LNCAP (cell line): ENCODE data around the gene THAP12.

Source experiments
- CTCF ChIP-seq: fragments of 450-650 bp; IDR thresholded peaks from 2 replicates; pipeline ENCODE4 v1.5.1; 2017; ENCODE audit warnings: mild to moderate bottlenecking

The THAP12 gene, protein sequence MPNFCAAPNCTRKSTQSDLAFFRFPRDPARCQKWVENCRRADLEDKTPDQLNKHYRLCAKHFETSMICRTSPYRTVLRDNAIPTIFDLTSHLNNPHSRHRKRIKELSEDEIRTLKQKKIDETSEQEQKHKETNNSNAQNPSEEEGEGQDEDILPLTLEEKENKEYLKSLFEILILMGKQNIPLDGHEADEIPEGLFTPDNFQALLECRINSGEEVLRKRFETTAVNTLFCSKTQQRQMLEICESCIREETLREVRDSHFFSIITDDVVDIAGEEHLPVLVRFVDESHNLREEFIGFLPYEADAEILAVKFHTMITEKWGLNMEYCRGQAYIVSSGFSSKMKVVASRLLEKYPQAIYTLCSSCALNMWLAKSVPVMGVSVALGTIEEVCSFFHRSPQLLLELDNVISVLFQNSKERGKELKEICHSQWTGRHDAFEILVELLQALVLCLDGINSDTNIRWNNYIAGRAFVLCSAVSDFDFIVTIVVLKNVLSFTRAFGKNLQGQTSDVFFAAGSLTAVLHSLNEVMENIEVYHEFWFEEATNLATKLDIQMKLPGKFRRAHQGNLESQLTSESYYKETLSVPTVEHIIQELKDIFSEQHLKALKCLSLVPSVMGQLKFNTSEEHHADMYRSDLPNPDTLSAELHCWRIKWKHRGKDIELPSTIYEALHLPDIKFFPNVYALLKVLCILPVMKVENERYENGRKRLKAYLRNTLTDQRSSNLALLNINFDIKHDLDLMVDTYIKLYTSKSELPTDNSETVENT

GRCh38 chr11:76380977-76381719, at the start of gene THAP12, which contains the start of gene GVQW3:
THAP12 (minus strand) TSS chr11:76381132; CDS start chr11:76380836, 296 bp downstream.
GVQW3 (plus strand) TSS chr11:76381323; CDS start chr11:76381829, 506 bp downstream.
- peak; percentile 35; the same call in 1 of the 2 replicates for TF ChIP-seq CTCF

- no peak for TF ChIP-seq CTCF
Measured at GRCh38 chr11:76426660-76427059, 45.7 kb upstream of the THAP12 start.

GRCh38 chr11:76424891-76425290, 44.0 kb upstream of the THAP12 start:
- TF ChIP-seq CTCF = no peak

DNA sequence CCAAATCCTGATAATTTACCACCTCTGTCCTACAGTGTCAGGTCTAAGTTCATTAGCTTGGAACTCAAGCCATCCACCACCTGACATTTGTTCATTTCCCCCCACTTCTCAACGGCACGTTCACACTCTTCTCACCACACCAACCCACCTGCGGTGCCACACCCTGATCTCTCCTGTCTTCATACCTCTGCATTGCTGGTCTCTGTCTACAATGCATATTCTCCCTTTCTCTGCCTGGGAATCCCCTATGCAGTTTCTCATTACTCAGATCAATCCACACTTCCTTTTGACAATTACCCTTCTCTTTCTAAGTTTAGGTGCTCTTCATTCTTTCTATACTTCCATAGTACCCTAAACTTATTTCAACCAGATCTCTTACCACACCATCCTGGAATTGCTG, 43.4 kb upstream of the THAP12 start:
- no peak for TF ChIP-seq CTCF

GRCh38 chr11:76419896-76420295, 39.0 kb upstream of the THAP12 start:
- TF ChIP-seq CTCF = peak; percentile 39

DNA sequence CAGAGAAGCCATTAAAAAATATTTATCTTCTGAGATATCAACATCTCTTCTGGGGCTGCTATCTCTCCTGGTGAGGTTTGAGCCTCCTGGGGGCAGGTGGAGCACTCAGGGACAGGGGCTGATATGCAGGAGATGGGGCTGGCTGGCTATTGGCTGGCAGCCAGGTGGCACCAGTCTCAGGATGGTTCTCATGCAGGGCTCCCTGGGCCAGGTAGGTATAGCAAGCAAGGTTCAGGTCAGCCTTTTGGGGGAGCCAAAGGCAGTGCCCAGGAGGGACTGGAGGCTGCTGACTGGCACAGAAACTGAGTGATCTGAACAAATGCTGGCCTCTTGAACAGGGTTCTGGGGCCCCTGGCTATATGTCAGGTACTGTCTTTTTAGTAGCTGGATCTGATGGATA, 34.1 kb upstream of the THAP12 start:
- no peak for TF ChIP-seq CTCF

DNA sequence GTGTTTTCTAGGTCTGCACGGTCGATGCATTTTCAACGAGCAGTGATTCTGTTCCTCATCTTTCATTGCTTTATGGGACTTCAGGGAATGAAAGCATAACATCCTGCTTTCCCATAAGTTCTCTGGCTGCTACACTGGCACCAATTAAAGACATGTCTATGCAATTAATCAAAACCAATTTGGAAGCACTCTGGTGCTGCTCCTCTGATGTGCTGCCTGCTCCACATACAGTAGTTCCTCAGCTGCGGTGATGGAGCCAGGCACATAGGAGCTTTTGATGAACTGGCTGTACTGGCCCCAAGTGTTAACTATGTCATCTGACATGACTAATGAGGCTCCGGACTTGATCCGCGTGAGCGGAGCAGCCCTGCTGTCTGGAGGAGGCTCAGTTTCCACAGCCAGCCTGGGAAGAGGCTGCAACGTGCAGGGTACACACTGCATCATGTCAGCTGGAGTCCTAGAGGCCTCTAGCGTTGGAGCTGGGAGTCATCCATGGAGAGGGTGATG, 30.0 kb upstream of the THAP12 start:
- no peak for TF ChIP-seq CTCF
